Measurements from ENCODE around the gene CAMK4. TPM values are rescaled to one million over a fixed set of nuclear protein-coding genes. Genes with fewer than 3 reads are reported as not detected.

CAMK4 gene
- total and polyA plus RNA-seq, 2 of the 8 experiments (the other 6 are each of a cell fraction or from before 2014, with no cell fraction given), result 1.8 to 8.3 TPM

DNA sequence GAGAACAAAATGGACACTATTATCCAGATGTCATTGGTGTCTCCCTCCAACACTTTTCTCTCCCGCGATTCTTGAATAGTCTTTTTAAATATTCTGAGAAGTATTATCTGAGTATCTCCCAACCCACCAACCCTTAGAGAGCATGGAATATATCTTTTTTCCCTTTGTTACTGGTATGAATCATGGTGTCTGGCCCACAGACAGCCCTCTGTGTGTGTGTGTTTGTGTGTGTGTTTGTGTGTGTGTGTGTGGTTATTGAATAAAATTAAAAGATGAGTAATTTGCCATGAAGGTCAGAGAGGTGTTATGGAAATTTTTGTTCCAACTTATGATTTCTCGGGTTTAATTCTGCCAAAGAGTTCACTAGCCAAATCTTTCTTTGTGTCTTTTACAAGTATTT lies 47.7 kb downstream of the CAMK4 start:
- no peak overlapping the region for H4K5ac ChIP-seq (ENCODE audit: insufficient read length, low read depth, low read length)
- no peak overlapping the region for H2BK15ac ChIP-seq (ENCODE audit: low read length)
- no peak overlapping the region for H3K23ac ChIP-seq (ENCODE audit: insufficient read length)
- H3K36me3 ChIP-seq (ENCODE audit: control insufficient read depth in 2 of 4, insufficient read depth in 4 of 4, low read length in 3 of 4), result no peaks in the 10 kb centered on the region
- no peak overlapping the region for H3K14ac ChIP-seq (ENCODE audit: insufficient read length)
- no peak overlapping the region for H2BK5ac ChIP-seq (ENCODE audit: low read depth, low read length)
- no peak overlapping the region for H4K91ac ChIP-seq (replicated peaks; ENCODE audit: insufficient read length, low read length)
- no peak overlapping the region for H3K9ac ChIP-seq (replicated peaks in 1 of 4; ENCODE audit: extremely low read depth in 1 of 4, low read depth in 3 of 4, low read length in 3 of 4)
- no peaks in the 10 kb centered on the region for H3K79me1 ChIP-seq (ENCODE audit: low read depth, low read length)
- no peak overlapping the region for H4K8ac ChIP-seq (ENCODE audit: extremely low read depth, insufficient read depth, low read length)
- H4K20me1 ChIP-seq (replicated peaks in 1 of 2; ENCODE audit: control insufficient read depth in 1 of 2, insufficient read depth in 2 of 2, low read length in 2 of 2), result no peaks in the 10 kb centered on the region
- POLR2A ChIA-PET (ENCODE audit: partially characterized antibody), result no interaction called here
- no peak overlapping the region for H3K4me3 ChIP-seq (ENCODE audit: extremely low read depth in 1 of 4, insufficient read depth in 2 of 4, low read depth in 3 of 4, low read length in 4 of 4)
- H3K56ac ChIP-seq (replicated peaks; ENCODE audit: insufficient read length, low read depth, low read length), result no peak overlapping the region
- H3K27me3 ChIP-seq (replicated peaks in 1 of 4; ENCODE audit: control insufficient read depth in 3 of 4, extremely low read depth in 1 of 4, insufficient read depth in 3 of 4, low read length in 3 of 4), result no peaks in the 10 kb centered on the region
- H3K9me3 ChIP-seq (ENCODE audit: insufficient read depth in 2 of 2, low read depth in 1 of 2, low read length in 1 of 2), result no peaks in the 10 kb centered on the region
- H3K27ac ChIP-seq (ENCODE audit: low read depth, low read length), result no peak overlapping the region
- H3K4me2 ChIP-seq (ENCODE audit: insufficient read depth in 1 of 2, low read depth in 2 of 2, low read length in 2 of 2), result no peak overlapping the region
- TF ChIP-seq, protein P1, sequence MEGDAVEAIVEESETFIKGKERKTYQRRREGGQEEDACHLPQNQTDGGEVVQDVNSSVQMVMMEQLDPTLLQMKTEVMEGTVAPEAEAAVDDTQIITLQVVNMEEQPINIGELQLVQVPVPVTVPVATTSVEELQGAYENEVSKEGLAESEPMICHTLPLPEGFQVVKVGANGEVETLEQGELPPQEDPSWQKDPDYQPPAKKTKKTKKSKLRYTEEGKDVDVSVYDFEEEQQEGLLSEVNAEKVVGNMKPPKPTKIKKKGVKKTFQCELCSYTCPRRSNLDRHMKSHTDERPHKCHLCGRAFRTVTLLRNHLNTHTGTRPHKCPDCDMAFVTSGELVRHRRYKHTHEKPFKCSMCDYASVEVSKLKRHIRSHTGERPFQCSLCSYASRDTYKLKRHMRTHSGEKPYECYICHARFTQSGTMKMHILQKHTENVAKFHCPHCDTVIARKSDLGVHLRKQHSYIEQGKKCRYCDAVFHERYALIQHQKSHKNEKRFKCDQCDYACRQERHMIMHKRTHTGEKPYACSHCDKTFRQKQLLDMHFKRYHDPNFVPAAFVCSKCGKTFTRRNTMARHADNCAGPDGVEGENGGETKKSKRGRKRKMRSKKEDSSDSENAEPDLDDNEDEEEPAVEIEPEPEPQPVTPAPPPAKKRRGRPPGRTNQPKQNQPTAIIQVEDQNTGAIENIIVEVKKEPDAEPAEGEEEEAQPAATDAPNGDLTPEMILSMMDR (IDR thresholded peaks at IDR 0.05; ENCODE audit: control extremely low read depth in 1 of 3, insufficient read depth in 1 of 3, low read depth in 1 of 3, low read length in 3 of 3), result no peak
- no peak for TF ChIP-seq CHD2 (IDR thresholded peaks at IDR 0.05; ENCODE audit: low read length)
- TF ChIP-seq SUZ12 (IDR thresholded peaks at IDR 0.05; ENCODE audit: low read length), result no peak
- no peak for TF ChIP-seq HDAC6 (IDR thresholded peaks at IDR 0.05; ENCODE audit: low read depth, low read length)
- TF ChIP-seq CHD1 (IDR thresholded peaks at IDR 0.05; ENCODE audit: low read depth, low read length), result no peak
- no peak for TF ChIP-seq JUND (IDR thresholded peaks at IDR 0.05; ENCODE audit: low read length)
- TF ChIP-seq HDAC2 (IDR thresholded peaks at IDR 0.05; ENCODE audit: borderline replicate concordance in 1 of 2, low read depth in 2 of 2, low read length in 2 of 2), result no peak
- no peak for TF ChIP-seq BRCA1 (IDR thresholded peaks at IDR 0.05; ENCODE audit: low read depth, low read length)
- H2BK120ac ChIP-seq (replicated peaks; ENCODE audit: low read depth, low read length), result no peak overlapping the region
- no peak overlapping the region for H2AK5ac ChIP-seq (ENCODE audit: low read depth, low read length)
- FAIRE-seq (no peak), DNase-seq (ENCODE audit: low read depth in 1 of 2, low spot score in 2 of 2) (no peak)
- no peak overlapping the region for H2BK20ac ChIP-seq (ENCODE audit: low read length)
- no peaks in the 10 kb centered on the region for H3K4me1 ChIP-seq (replicated peaks in 1 of 4; ENCODE audit: control insufficient read depth in 3 of 4, insufficient read depth in 4 of 4, low read length in 3 of 4)
- CTCF ChIA-PET (ENCODE audit: partially characterized antibody), result no interaction called here
- no peaks in the 10 kb centered on the region for H3K79me2 ChIP-seq (ENCODE audit: control insufficient read depth in 1 of 2, insufficient read depth in 2 of 2, low read length in 2 of 2)
- H3K4ac ChIP-seq (replicated peaks; ENCODE audit: insufficient read length, low read depth, low read length), result no peak overlapping the region
- no peaks in the 10 kb centered on the region; the same call in 1 of the 2 replicates for H3K23me2 ChIP-seq (ENCODE audit: low read depth, low read length)
- no peak overlapping the region for H3K18ac ChIP-seq (ENCODE audit: extremely low read depth, low read length)
- H2AFZ ChIP-seq (ENCODE audit: low read length), result no peak overlapping the region
- 89% methylated on average over 3 of the region's 3 CpGs; no CpG with 5 or more reads in 1 of the 2 experiments for WGBS, 2 experiments (ENCODE audit: extremely low coverage in 1 of 2, insufficient coverage in 1 of 2, insufficient read length in 1 of 2, insufficient replicate concordance in 2 of 2, low coverage in 1 of 2, low lambda C conversion rate in 2 of 2, missing lambda C conversion rate in 1 of 2)
- H2BK12ac ChIP-seq (ENCODE audit: low read depth, low read length), result no peak overlapping the region

All from H1 (cell line).